Fibroblast of lung (primary cell): ENCODE measurements around the gene LAMC3. TPM values are rescaled to one million over a fixed set of nuclear protein-coding genes. Genes with fewer than 3 reads are reported as not detected.

Source experiments
- DNase-seq, 2 donors: peaks; one replicate each; pipeline versions ENCODE4 v3.0.0 to v3.0.0-alpha.2; 2010; ENCODE audit warnings: low read depth in 2 of 2
- H2AFZ ChIP-seq: 2 replicates; pipeline ENCODE4 v1.5.1; 2012; ENCODE audit warnings: low read length, control low read depth, inconsistent platforms
- H3K27ac ChIP-seq: 2 replicates; pipeline ENCODE4 v1.5.1; 2011; ENCODE audit warnings: low read length, control low read depth; ENCODE audit not compliant: insufficient read depth
- H3K27me3 ChIP-seq: 2 replicates; pipeline ENCODE4 v1.5.1; 2011; ENCODE audit warnings: mild to moderate bottlenecking, low read length; ENCODE audit not compliant: control insufficient read depth, insufficient read depth
- H3K36me3 ChIP-seq: 2 replicates; pipeline ENCODE4 v1.5.1; 2011; ENCODE audit warnings: low read length; ENCODE audit not compliant: control insufficient read depth, insufficient read depth
- H3K4me1 ChIP-seq: 2 replicates; pipeline ENCODE4 v1.5.1; 2011; ENCODE audit warnings: low read length; ENCODE audit not compliant: control insufficient read depth, insufficient read depth; ENCODE audit errors: extremely low read depth
- H3K4me2 ChIP-seq: 2 replicates; pipeline ENCODE4 v1.5.1; 2011; ENCODE audit warnings: low read length, control low read depth; ENCODE audit not compliant: insufficient read depth; ENCODE audit errors: extremely low read depth
- H3K4me3 ChIP-seq, 4 experiments: fragments of 200-600 bp in 1 of 4; sonication (generic) in 1 of 4; replicated peaks in 1 of 4; 2 replicates each; pipeline ENCODE4 v1.5.1; 2011 to 2016; ENCODE audit warnings: low read length in 4 of 4, low read depth in 3 of 4, mild to moderate bottlenecking in 3 of 4, control low read depth in 2 of 4, inconsistent platforms in 1 of 4, mixed read lengths in 1 of 4; ENCODE audit not compliant: insufficient read depth in 1 of 4; ENCODE audit errors: control extremely low read depth in 1 of 4
- H3K79me2 ChIP-seq: 2 replicates; pipeline ENCODE4 v1.5.1; 2012; ENCODE audit warnings: mild to moderate bottlenecking, low read length, inconsistent platforms; ENCODE audit not compliant: control insufficient read depth, insufficient read depth
- H3K9ac ChIP-seq: 2 replicates; pipeline ENCODE4 v1.5.1; 2011; ENCODE audit warnings: mild to moderate bottlenecking, low read length, control low read depth; ENCODE audit not compliant: insufficient read depth
- H3K9me3 ChIP-seq: 2 replicates; pipeline ENCODE4 v1.5.1; 2012; ENCODE audit warnings: low read depth, low read length; ENCODE audit not compliant: control insufficient read depth, insufficient read depth
- H4K20me1 ChIP-seq: 2 replicates; pipeline ENCODE4 v1.5.1; 2011; ENCODE audit warnings: low read length; ENCODE audit not compliant: control insufficient read depth, insufficient read depth; ENCODE audit errors: extremely low read depth
- CTCF ChIP-seq, 2 donors: IDR thresholded peaks in 1 of 2; conservative IDR thresholded peaks in 1 of 2; 1 replicate in 1 of 2; 2 replicates in 1 of 2; pipeline ENCODE4 v1.5.1; 2011 to 2012; ENCODE audit warnings: low read length in 2 of 2, control low read depth in 1 of 2, inconsistent platforms in 1 of 2, low read depth in 1 of 2, mild to moderate bottlenecking in 1 of 2
- EZH2 ChIP-seq: IDR thresholded peaks from 2 replicates; pipeline ENCODE4 v1.5.1; 2012; ENCODE audit warnings: low read length, control low read depth, mild to moderate bottlenecking; ENCODE audit errors: missing control alignments
- polyA plus RNA-seq, 2 donors: library from polyadenylated mRNA; depleted of rRNA in 1 of 2; stranded (reverse) in 1 of 2; unstranded in 1 of 2; fragments of >200 nt; gene quantifications; 2 replicates each; pipeline ENCODE4 v1.2.1, GENCODE V29; 2011 to 2012; ENCODE audit warnings: missing spikeins in 1 of 2
- total RNA-seq: library from RNA; depleted of rRNA; stranded (reverse); fragments of >200 nt; gene quantifications from 2 replicates; pipeline ENCODE4 v1.2.1, GENCODE V29; 2014

The LAMC3 gene
- total and polyA plus RNA-seq, 2 donors (not counting 1 experiment from before 2014, with no cell fraction given): 0.17 to 1.4 TPM

DNA sequence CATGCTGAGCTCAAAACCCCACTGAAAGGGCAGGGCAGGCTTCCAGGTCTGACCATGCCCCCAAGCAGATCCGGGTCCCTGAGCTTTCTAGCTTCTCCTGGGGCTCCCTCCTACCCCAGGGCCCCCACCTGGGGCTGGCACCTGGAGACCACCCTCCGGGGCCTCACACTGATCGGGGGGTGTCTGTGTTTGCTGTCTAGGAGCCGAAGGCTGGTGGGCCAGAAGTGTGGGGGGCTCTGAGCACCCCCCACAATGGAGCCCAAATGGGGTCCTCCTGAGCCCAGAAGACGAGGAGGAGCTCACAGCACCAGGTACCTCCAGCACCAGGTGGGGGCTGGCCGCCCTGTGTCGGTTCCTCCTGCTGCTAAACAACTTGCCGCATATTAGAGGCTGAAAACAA lies 39.8 kb downstream of the LAMC3 start:
- no peak for DNase-seq
- Histone ChIP-seq H3K4me3 (no peak overlapping the region), H3K27me3 (peaks cover 2% of the 10 kb centered on the region)

DNA sequence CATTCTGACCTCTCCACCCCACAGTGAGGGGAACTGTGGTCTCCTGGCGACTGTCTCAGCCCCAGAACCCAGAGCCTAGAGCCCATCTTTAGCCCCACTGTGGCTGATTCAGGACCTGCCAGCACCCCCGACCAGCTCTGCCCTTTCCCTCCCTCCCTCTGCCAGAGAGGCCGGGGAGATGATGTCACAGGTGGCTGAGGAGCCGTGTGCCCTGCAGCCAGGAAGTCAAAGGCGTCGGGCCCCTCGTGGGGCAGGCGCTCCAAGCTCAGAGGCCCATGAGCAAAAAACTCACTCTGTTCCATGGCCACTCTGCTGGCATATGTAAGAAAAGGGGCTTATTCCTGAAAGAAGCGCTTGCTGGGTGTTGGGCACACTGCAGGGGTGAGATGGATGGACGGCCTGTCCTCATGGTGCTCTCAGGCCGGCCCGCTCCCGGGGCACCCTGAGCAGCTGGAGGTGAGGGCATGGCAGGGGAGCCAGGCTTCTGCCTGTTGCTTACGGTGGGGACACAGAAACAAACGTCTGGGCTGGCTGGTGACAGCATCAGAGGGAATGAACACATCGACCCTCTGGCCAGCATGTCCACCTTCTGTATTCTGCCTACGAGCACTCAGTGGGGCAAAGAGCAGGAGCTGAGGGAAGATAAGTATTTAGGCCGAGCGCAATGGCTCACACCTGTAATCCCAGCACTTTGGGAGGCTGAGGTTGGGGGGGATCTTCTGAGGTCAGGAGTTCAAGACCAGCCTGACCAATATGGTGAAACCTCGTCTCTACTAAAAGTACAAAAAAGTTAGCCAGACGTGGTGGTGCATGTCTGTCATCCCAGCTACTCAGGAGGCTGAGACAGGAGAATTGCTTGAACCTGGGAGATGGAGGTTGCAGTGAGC lies 41.1 kb downstream of the LAMC3 start:
- Histone ChIP-seq H3K9ac (no peak overlapping the region), H3K36me3 (no peaks in the 10 kb centered on the region), H3K9me3 (no peaks in the 10 kb centered on the region), H3K27ac (no peak overlapping the region), H3K4me1 (no peaks in the 10 kb centered on the region), H3K4me2 (no peak overlapping the region), H4K20me1 (no peaks in the 10 kb centered on the region), H2AFZ (no peak overlapping the region), H3K27me3 (peaks cover 4% of the 10 kb centered on the region), H3K79me2 (no peaks in the 10 kb centered on the region), H3K4me3 (no peak overlapping the region)
- no peak for DNase-seq
- TF ChIP-seq CTCF (conservative IDR thresholded peaks at IDR 0.05 in 1 of 2, IDR thresholded peaks at IDR 0.05 in 1 of 2; ENCODE audit: low read depth in 1 of 2, low read length in 2 of 2): no peak
- no peak for TF ChIP-seq EZH2

More for the DNA sequence above, 39.8 kb downstream of the LAMC3 start:
- Histone ChIP-seq H3K4me1 (no peaks in the 10 kb centered on the region), H2AFZ (no peak overlapping the region), H3K9ac (no peak overlapping the region), H3K79me2 (no peaks in the 10 kb centered on the region), H3K36me3 (no peaks in the 10 kb centered on the region), H4K20me1 (no peaks in the 10 kb centered on the region), H3K27ac (no peak overlapping the region), H3K4me2 (no peak overlapping the region), H3K9me3 (no peaks in the 10 kb centered on the region)
- TF ChIP-seq CTCF (conservative IDR thresholded peaks at IDR 0.05 in 1 of 2, IDR thresholded peaks at IDR 0.05 in 1 of 2; ENCODE audit: low read depth in 1 of 2, low read length in 2 of 2): no peak

- no peak overlapping the region for H3K27ac ChIP-seq
- no peak overlapping the region for H3K4me3 ChIP-seq
- H3K36me3 ChIP-seq: no peaks in the 10 kb centered on the region
- DNase-seq: no peak
- H2AFZ ChIP-seq: no peak overlapping the region
- no peak overlapping the region for H3K9ac ChIP-seq
- H3K4me1 ChIP-seq: no peaks in the 10 kb centered on the region
- H3K4me2 ChIP-seq: no peak overlapping the region
- H4K20me1 ChIP-seq: no peaks in the 10 kb centered on the region
- peaks cover 4% of the 10 kb centered on the region for H3K27me3 ChIP-seq
- H3K9me3 ChIP-seq: no peaks in the 10 kb centered on the region
- TF ChIP-seq CTCF (conservative IDR thresholded peaks at IDR 0.05 in 1 of 2, IDR thresholded peaks at IDR 0.05 in 1 of 2; ENCODE audit: low read depth in 1 of 2, low read length in 2 of 2): no peak
- no peak for TF ChIP-seq EZH2
- H3K79me2 ChIP-seq: no peaks in the 10 kb centered on the region
Measured at GRCh38 chr9:131050831-131051230, 41.9 kb downstream of the LAMC3 start.
